Upper lobe of left lung (tissue), 6 donors: ENCODE measurements around the gene OAS2. TPM values are rescaled to one million over a fixed set of nuclear protein-coding genes. Genes with fewer than 3 reads are reported as not detected.
A peak's percentile ranks its signal among the peaks of the same experiment; 100 is the strongest.

Source experiments
- ATAC-seq, 2 donors: fragments of 200-7000 bp; cut with Tn5 transposase; one replicate each; pipeline ENCODE4 v1.9.1; 2022; ENCODE audit warnings: mild to moderate bottlenecking in 2 of 2, moderate library complexity in 2 of 2; ENCODE audit not compliant: low FRiP score in 2 of 2
- DNase-seq, 2 donors: peaks; one replicate each; pipeline ENCODE4 v3.0.0-alpha.2; 2019 to 2020
- H3K27ac ChIP-seq, 4 donors: fragments of 200-600 bp; sonication (generic); one replicate each; pipeline ENCODE4 v1.5.1; 2016 to 2019
- H3K27me3 ChIP-seq, 4 donors: fragments of 200-600 bp; sonication (generic); one replicate each; pipeline ENCODE4 v1.5.1; 2017 to 2019
- H3K36me3 ChIP-seq, 4 donors: fragments of 200-600 bp; sonication (generic); one replicate each; pipeline ENCODE4 v1.5.1; 2016 to 2019
- H3K4me1 ChIP-seq, 4 donors: fragments of 200-600 bp; sonication (generic); one replicate each; pipeline ENCODE4 v1.5.1; 2018 to 2019
- H3K4me3 ChIP-seq, 4 donors: fragments of 200-600 bp; sonication (generic); one replicate each; pipeline ENCODE4 v1.5.1; 2017 to 2019; ENCODE audit warnings: mild to moderate bottlenecking in 2 of 4, moderate library complexity in 1 of 4
- H3K9me3 ChIP-seq, 4 donors: fragments of 200-600 bp; sonication (generic); one replicate each; pipeline ENCODE4 v1.5.1; 2018 to 2019
- EP300 ChIP-seq, 4 donors: sonication (generic); formaldehyde crosslinking; IDR thresholded peaks; one replicate each; pipeline ENCODE4 v1.5.1; 2017; ENCODE audit warnings: antibody characterized with exemption in 4 of 4, control low read depth in 2 of 4
- POLR2A ChIP-seq, 4 donors: fragments of 450-650 bp; IDR thresholded peaks; one replicate each; pipeline ENCODE4 v1.5.1; 2016 to 2017; ENCODE audit warnings: antibody characterized with exemption in 4 of 4, mild to moderate bottlenecking in 2 of 4
- POLR2AphosphoS5 ChIP-seq, 2 donors: sonication (generic); formaldehyde crosslinking; IDR thresholded peaks; one replicate each; pipeline ENCODE4 v1.5.1; 2017; ENCODE audit warnings: antibody characterized with exemption in 2 of 2
- WGBS, 2 donors: methylation state at CpG; one replicate each; pipeline ENCODE4 v1.1.5; 2017 to 2018; 5-methylcytosine and 5-hydroxymethylcytosine counted together
- total RNA-seq, 6 donors: library from RNA; depleted of rRNA in 4 of 6; stranded (reverse); fragments of >200 nt in 4 of 6; gene quantifications; one replicate each; pipeline versions ENCODE4 v1.1.0 to v1.2.1, GENCODE V29; 2016 to 2021
- TF ChIP-seq, protein P1 (sequence below), 6 experiments: fragments of 450-650 bp in 4 of 6; fragments of 200-600 bp in 2 of 6; sonication (generic) in 2 of 6; IDR thresholded peaks; one replicate each; pipeline ENCODE4 v1.5.1; 2016 to 2019; ENCODE audit warnings: antibody characterized with exemption in 6 of 6
- donor health status: DM: no; HTN: no; CAD: no; lungs with moderate emphysema.
- donor health status: DM: no; HTN: yes; CAD: no; lungs with severe emphysema.

OAS2 gene
- total RNA-seq, 6 donors from 2014 or later, result 17.2 to 59.7 (median 20.1) TPM

- 58 to 74% methylated on average over 29 to 38 of the region's 44 CpGs for WGBS, 2 donors
- ATAC-seq (no peak), DNase-seq (peak in 1 of 2 donors; percentile 68)
- peaks cover 0 to 31% (median 13%) of the 10 kb centered on the region in 4 donors for H3K27me3 ChIP-seq
- no peaks in the 10 kb centered on the region for H3K9me3 ChIP-seq
- TF ChIP-seq, protein P1, sequence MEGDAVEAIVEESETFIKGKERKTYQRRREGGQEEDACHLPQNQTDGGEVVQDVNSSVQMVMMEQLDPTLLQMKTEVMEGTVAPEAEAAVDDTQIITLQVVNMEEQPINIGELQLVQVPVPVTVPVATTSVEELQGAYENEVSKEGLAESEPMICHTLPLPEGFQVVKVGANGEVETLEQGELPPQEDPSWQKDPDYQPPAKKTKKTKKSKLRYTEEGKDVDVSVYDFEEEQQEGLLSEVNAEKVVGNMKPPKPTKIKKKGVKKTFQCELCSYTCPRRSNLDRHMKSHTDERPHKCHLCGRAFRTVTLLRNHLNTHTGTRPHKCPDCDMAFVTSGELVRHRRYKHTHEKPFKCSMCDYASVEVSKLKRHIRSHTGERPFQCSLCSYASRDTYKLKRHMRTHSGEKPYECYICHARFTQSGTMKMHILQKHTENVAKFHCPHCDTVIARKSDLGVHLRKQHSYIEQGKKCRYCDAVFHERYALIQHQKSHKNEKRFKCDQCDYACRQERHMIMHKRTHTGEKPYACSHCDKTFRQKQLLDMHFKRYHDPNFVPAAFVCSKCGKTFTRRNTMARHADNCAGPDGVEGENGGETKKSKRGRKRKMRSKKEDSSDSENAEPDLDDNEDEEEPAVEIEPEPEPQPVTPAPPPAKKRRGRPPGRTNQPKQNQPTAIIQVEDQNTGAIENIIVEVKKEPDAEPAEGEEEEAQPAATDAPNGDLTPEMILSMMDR (IDR thresholded peaks at IDR 0.05), result no peak
- TF ChIP-seq EP300 (IDR thresholded peaks at IDR 0.05), result no peak
- no peak for TF ChIP-seq POLR2AphosphoS5 (IDR thresholded peaks at IDR 0.05)
- no peak for TF ChIP-seq POLR2A (IDR thresholded peaks at IDR 0.05)
- peaks cover 8 to 16% (median 13%) of the 10 kb centered on the region in 4 donors for H3K4me1 ChIP-seq
- peak overlapping the region in 3 of 4 donors; percentile 37 to 51 (median 50) for H3K4me3 ChIP-seq
- H3K27ac ChIP-seq, result no peak overlapping the region
- H3K36me3 ChIP-seq, result no peaks in the 10 kb centered on the region
These were observed 79.5 kb downstream of the OAS2 start for GRCh38 chr12:113057565-113058485.

- H3K4me3 ChIP-seq, result no peak overlapping the region
- no peak overlapping the region for H3K27ac ChIP-seq
- H3K4me1 ChIP-seq, result peaks cover 8 to 16% (median 13%) of the 10 kb centered on the region in 4 donors
- no peaks in the 10 kb centered on the region for H3K9me3 ChIP-seq
- TF ChIP-seq EP300 (IDR thresholded peaks at IDR 0.05) (no peak), POLR2A (IDR thresholded peaks at IDR 0.05) (no peak), POLR2AphosphoS5 (IDR thresholded peaks at IDR 0.05) (no peak)
- TF ChIP-seq, protein P1 (IDR thresholded peaks at IDR 0.05), result no peak
- ATAC-seq (no peak), DNase-seq (no peak)
- peaks cover 0 to 31% (median 13%) of the 10 kb centered on the region in 4 donors for H3K27me3 ChIP-seq
- H3K36me3 ChIP-seq, result no peaks in the 10 kb centered on the region
- 92 to 96% methylated on average over 1 of the region's 1 CpG for WGBS, 2 donors
These were observed 80.2 kb downstream of the OAS2 start for GRCh38 chr12:113058553-113058952.

DNA sequence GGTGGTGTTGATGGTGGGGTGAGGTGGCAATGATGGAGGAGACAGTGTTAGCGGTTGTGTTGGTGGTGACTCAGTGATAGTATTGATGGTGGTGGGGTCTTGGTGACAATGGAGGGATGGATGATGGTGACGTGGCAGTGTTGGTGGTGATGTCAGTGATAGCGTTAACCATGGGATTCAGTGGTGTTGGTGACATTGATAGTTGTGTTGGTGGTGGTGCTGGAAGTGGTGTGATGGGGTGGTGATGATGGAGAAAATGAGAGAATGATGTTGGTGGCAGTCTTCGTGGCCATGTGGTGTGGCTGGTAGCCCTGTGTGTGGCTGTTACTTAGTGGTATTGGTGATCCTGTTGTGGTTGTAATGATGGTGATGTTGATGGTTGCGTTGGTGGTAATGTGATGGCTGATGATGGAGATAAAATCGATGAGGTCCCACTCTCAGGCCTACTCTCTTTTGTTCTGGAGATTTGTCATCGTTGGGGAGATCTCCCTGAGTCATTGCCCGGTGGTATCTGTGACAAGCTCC, 80.8 kb downstream of the OAS2 start:
- WGBS, 2 donors, result 85 to 87% methylated on average over 8 of the region's 8 CpGs
- Histone ChIP-seq H3K27me3 (peaks cover 0 to 31% (median 13%) of the 10 kb centered on the region in 4 donors), H3K27ac (no peak overlapping the region), H3K4me3 (no peak overlapping the region), H3K4me1 (peaks cover 8 to 16% (median 13%) of the 10 kb centered on the region in 4 donors), H3K36me3 (no peaks in the 10 kb centered on the region), H3K9me3 (no peaks in the 10 kb centered on the region)
- DNase-seq (no peak), ATAC-seq (no peak)
- TF ChIP-seq, protein P1 (IDR thresholded peaks at IDR 0.05), result no peak
- TF ChIP-seq POLR2AphosphoS5 (IDR thresholded peaks at IDR 0.05), result no peak
- no peak for TF ChIP-seq EP300 (IDR thresholded peaks at IDR 0.05)
- TF ChIP-seq POLR2A (IDR thresholded peaks at IDR 0.05), result no peak

DNA sequence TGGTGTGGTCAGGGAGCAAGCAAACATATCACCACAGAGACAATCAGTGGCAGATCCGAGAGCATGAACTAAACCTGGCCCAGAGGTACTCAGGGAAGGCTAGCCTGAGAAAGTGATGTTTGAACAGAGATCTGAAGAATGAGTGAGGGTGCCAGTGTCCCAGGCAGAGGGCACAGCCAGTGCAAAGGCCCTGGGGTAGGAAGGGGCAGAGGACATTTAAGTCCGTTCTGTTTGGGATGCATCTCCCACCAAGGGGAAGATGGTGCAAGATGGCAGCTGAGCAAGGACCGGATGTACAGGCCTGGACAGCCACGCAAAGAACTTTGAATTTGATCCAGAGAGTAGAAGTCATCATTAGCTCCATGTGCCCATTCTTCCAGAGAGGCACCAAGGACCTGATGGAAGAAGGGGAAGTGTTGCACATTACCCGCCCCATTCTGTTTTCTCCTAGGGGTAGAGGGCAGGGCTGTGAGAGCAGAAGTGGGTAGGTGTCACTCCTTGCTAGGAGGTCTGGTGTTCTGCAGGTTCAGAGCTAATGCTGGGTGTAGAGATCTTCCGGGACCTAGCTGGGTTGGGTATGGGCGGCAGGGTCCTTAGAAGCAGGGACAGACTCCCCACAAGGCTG, 82.1 kb downstream of the OAS2 start:
- Histone ChIP-seq H3K4me3 (no peak overlapping the region), H3K27me3 (peaks cover 0 to 33% (median 15%) of the 10 kb centered on the region in 4 donors), H3K27ac (no peak overlapping the region), H3K4me1 (peaks cover 8 to 16% (median 13%) of the 10 kb centered on the region in 4 donors), H3K9me3 (no peaks in the 10 kb centered on the region), H3K36me3 (no peaks in the 10 kb centered on the region)
- 80 to 84% methylated on average over 7 of the region's 7 CpGs for WGBS, 2 donors
- DNase-seq, result no peak
- no peak for ATAC-seq
- TF ChIP-seq, protein P1 (IDR thresholded peaks at IDR 0.05), result no peak
- no peak for TF ChIP-seq POLR2AphosphoS5 (IDR thresholded peaks at IDR 0.05)
- no peak for TF ChIP-seq POLR2A (IDR thresholded peaks at IDR 0.05)
- TF ChIP-seq EP300 (IDR thresholded peaks at IDR 0.05), result no peak
